Measurements from ENCODE around the gene CDC37L1.
"Not testable (repeated sequence)": the region's sequence is repeated elsewhere in the genome, so short reads cannot be mapped to it uniquely, and the experiment has no call there.

Gene CDC37L1

GRCh38 chr9:4679268-4680172, at the start of gene CDC37L1:
Gene CDC37L1, plus strand, starts transcription at chr9:4679569. Its CDS starts 199 bp downstream, at chr9:4679768.
- DNase-seq (ENCODE audit: low spot score) = peak; percentile 97

DNA sequence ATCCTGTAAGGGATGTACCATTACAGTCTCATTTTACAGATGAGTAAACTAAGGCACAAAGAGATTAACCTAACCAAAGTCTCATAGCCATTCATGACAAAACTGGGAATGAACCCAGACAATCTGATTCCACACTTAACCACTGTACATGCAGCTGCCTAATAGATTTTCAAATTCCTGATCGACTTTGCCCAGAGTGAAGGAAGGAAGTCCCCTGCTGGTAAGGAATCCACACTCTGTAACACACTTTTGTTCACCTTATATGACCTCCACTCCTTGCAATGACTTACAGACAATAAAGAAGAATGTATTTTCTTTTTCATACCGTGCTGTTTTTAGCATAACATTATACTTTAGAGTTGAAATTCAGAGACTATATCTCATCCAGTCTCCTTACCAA, 48.5 kb upstream of the CDC37L1 start:
- no peak for DNase-seq (ENCODE audit: low spot score)

GRCh38 chr9:4638968-4639367, 40.4 kb upstream of the CDC37L1 start:
- no peak for DNase-seq (ENCODE audit: low spot score)

DNA sequence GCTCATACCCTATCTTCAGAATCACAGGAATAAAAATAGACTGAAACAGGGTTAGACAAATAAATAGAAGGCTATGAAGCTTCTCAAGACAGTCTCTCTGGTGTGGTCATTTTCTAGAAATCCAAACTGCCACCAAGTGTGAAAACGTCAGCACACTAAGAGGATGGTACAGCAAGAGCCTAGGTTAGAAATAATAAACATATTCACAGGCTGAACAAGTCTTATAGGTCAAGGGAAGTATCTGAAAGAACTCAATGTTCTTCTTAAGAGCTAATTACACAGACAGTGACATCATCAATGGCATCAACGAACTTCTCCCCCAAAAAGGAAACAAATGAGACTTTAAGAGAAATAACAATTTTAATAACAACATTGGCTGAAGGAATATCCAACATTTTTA, 39.9 kb upstream of the CDC37L1 start:
- DNase-seq (ENCODE audit: low spot score) = no peak

DNA sequence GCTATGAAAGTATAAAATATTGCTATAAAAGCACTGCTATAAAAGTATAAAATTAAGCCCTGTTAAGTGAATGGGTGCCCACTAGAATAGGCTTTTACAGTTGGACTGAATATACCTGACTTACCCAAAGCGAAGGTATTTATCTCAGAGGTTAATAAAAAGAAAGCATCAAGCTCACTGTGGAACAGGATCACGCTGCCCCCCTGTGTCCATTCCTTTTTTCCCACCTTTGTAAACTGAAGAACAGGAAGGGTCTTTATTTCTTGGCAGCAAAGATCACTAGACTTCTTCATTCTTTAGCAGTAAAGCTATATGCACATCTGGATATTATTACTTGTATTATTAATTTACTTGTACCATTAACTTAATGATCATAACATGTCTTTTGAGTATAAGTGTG, 39.3 kb upstream of the CDC37L1 start:
- peak; percentile 49 for DNase-seq (ENCODE audit: low spot score)

GRCh38 chr9:4642351-4642750, 37.0 kb upstream of the CDC37L1 start:
- DNase-seq (ENCODE audit: low spot score) = no peak

- DNase-seq (ENCODE audit: low spot score) = no peak
These were observed 25.3 kb upstream of the CDC37L1 start for GRCh38 chr9:4654084-4654483.

DNA sequence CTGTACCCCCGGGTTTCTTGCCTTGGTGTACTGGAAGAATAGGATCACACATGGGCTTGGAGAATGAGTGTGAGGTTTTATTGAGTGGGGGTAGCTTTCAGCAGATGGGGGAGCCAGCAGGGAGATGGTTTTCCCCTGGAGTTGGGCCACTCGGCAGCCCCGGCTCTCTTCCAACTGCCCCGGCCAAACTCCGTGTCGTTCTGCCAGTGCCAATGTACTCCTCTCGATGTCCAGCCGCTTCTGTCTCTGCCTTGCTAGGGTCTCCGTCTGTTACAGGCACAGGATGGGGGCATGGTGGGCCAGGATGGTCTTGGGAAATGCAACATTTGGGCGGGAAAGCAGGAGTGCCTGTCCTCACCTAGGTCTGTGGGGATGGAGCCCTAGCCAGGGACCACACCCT, 24.8 kb upstream of the CDC37L1 start:
- DNase-seq (ENCODE audit: low spot score) = no peak

- DNase-seq (ENCODE audit: low spot score) = not testable (repeated sequence)
These were observed 23.2 kb upstream of the CDC37L1 start for GRCh38 chr9:4656196-4656595.

DNA sequence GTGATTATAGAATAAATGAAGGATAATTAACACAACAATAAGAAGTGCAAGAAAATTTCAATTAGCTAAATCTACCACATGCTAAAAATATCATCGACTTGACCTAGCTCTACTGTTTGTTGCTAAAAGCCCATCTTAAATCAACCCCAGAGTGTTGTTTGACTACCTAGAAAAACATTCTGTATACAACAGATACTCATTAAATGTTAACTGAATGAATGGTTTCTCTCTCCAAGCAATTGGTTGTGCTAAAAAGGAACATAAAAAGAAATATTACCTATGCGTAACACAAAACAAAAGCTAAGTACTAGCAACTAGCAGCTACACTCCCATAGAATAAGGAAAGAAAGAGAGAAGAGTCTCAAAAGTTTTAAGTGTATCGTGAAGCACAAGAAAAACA, 22.7 kb upstream of the CDC37L1 start:
- no peak for DNase-seq (ENCODE audit: low spot score)

DNA sequence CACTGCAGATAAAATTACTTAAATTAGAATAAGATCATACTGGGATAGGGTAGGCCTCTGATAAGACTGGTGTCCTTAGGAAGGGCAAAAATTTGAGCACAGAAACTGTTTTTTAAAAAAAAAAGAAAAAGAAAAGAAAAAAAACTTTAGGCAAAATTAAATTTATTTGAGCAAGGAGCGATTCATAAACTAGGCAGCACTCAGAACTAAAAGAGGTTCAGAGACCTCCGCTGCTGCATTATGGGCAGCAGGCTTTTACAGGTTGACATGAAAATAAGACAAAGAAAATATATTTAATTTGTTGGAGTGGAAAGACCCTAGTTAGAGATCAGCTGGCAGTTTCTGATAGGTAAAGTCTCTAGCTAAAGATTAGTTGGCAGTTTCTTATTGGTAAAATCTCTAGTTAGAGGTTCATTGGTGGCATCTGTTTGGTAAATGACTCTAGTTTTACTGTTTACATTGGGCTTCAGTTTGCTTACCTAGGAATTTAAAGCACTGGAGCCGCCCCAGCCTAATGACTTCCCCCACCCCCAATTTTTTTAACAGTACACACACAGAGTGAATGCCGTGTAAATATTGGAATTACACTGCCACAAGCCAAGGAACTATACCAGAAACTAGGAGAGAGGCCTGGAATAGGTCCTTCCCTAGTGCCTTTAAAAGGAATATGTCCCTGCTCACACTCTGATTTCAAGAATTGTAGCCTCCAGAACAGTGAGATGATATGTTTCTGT, 21.8 kb upstream of the CDC37L1 start:
- no peak for DNase-seq (ENCODE audit: low spot score)

- DNase-seq (ENCODE audit: low spot score) = not testable (repeated sequence)
These were observed 18.7 kb upstream of the CDC37L1 start for GRCh38 chr9:4660665-4661064.

DNA sequence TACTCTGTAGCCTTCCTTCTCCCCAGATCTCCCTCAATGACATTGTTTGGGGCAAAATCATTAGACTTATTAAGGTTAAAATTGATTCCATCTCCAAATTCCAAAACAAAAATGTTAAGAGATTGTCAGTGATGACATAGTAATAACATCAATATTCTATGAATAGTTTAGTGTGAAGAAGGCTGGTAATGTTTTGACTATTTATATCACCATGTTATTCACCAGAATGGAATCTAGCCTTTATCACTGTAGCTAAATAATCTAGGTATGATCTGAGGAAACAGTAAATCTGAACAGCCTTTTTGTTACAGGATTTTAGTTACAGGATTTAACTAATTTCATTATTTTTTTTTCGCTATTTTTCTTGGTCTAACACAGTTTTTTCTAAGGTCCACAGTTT, 18.2 kb upstream of the CDC37L1 start:
- peak; percentile 53 for DNase-seq (ENCODE audit: low spot score)

GRCh38 chr9:4661611-4662010, 17.8 kb upstream of the CDC37L1 start:
- DNase-seq (ENCODE audit: low spot score) = no peak

GRCh38 chr9:4662108-4662988, 17.0 kb upstream of the CDC37L1 start, which contains the start of gene PLPP6:
Gene PLPP6, plus strand, starts transcription at chr9:4662294. Its CDS starts 82 bp downstream, at chr9:4662376.
- peak; percentile 94 for DNase-seq (ENCODE audit: low spot score)

GRCh38 chr9:4662989-4663792, 16.2 kb upstream of the CDC37L1 start:
- DNase-seq (ENCODE audit: low spot score) = peak; percentile 56

GRCh38 chr9:4663956-4664355, 15.4 kb upstream of the CDC37L1 start:
- DNase-seq (ENCODE audit: low spot score) = no peak

DNA sequence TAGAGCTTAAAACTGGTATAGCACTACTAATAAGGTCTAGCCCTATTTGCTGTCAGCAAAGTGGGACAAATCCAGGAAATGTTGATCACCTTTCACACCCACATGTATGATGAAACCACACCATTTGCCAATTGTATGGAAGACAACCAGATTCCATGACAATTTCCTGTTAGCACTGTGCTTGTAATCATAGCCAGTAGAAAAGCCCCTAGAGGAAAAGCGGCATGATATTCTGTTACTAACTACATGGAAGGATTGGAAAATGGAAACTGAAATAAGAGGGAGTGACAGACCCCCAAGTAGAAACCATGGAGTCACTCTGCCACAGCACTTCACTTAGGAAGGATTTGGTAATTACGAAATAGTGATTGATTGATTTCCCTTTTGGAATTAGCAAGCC, 14.0 kb upstream of the CDC37L1 start:
- DNase-seq (ENCODE audit: low spot score) = peak; percentile 59

DNA sequence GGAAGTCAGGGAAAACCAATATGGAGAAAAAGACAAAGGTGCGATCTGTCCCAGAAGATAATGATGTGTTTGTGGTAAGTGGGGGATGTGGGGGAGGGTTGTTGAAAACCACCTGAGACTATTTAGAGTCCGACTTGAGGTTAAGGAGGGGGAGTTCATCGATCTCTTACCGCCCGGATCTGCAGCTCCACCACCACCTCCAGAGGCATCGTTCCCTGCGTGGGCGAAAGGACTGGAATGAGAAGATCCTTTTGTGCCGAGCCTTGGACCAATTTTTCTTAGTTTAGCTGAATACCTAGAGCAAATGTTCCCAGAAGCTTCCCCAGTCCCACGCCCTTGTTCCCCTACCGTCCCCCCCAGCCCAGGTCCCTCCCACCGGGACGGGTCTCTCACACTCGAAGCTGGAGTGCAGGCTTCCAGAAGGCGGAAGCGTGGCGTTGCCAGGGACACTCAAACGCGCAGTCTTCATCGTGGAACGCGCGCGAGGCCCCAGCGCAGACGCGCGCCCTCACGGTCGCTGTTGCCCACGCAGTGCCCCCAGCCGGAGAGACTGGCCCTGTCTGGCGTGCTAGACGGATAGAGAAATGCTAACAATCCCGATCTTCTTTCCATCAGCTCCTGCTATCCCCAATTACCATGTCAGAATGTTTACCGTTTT, 13.2 kb upstream of the CDC37L1 start, which contains the start of gene SPATA6L:
TSS of gene SPATA6L (minus strand) at position 439 of the 658 bp plus-strand sequence. CDS start at position 209, 230 bp downstream.
- DNase-seq (ENCODE audit: low spot score) = peak; percentile 66

DNA sequence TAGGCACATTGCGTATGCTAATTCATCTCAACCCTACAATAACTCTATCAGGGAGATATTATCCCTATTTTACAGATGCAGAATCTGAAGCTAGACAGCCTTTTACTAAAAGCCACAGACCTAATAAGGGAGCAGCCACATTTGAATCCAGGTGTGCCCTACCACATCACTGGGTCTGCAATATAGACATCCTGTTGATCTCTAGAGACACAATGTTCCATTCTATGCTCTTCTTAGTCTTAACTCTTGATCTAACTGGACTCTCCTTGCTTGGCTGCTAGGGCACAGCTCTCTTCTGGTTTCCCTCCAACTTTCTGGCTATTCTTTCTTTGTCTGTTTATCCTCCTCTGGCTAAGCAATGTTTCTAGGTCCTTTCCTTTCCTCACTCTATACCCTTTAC, 11.7 kb upstream of the CDC37L1 start:
- no peak for DNase-seq (ENCODE audit: low spot score)

GRCh38 chr9:4668604-4669003, 10.8 kb upstream of the CDC37L1 start:
- no peak for DNase-seq (ENCODE audit: low spot score)
